ENCODE measurements around the gene MAD1L1. TPM values are rescaled to one million over a fixed set of nuclear protein-coding genes. Genes with fewer than 3 reads are reported as not detected.

The MAD1L1 gene
- total and polyA plus RNA-seq, 2 experiments from 2014 or later, result 38.2 to 69.8 TPM

GRCh38 chr7:2251841-2252771, 19.4 kb upstream of the MAD1L1 start:
- Histone ChIP-seq H4K20me1 (ENCODE audit: insufficient read depth) (no peaks in the 10 kb centered on the region), H3K27ac (no peak overlapping the region), H3K9me2 (ENCODE audit: insufficient read depth) (no peaks in the 10 kb centered on the region), H3K27me3 (replicated peaks; ENCODE audit: insufficient read depth) (no peaks in the 10 kb centered on the region), H3F3A (ENCODE audit: insufficient read depth) (peaks cover 25% of the 10 kb centered on the region), H3K79me2 (ENCODE audit: insufficient read depth) (0 out of 2 replicates have a peak, but pooled peaks cover 10% of the 10 kb centered on the region), H3K9me3 (ENCODE audit: low read depth) (no peaks in the 10 kb centered on the region), H3K4me3 (no peak overlapping the region), H3K9ac (no peak overlapping the region), H3K4me2 (ENCODE audit: unreplicated experiment) (no peak overlapping the region), H3K36me3 (ENCODE audit: low read depth) (no peaks in the 10 kb centered on the region), H3K4me1 (ENCODE audit: insufficient read depth) (peaks cover 25% of the 10 kb centered on the region), H2AFZ (no peak overlapping the region)
- no peak for TF ChIP-seq EZH2 (IDR thresholded peaks at IDR 0.05; ENCODE audit: insufficient read depth, poor library complexity, severe bottlenecking)
- TF ChIP-seq EZH2phosphoT487 (IDR thresholded peaks at IDR 0.05; ENCODE audit: insufficient read depth, low read depth), result no peak
- no peak for DNase-seq
- in situ Hi-C loops (cut with MboI), result no loop called here
- WGBS, 2 experiments (ENCODE audit: low coverage in 1 of 2, low lambda C conversion rate in 2 of 2, missing lambda C conversion rate in 2 of 2), result 80 to 90% methylated on average over 17 to 24 of the region's 24 CpGs

- Histone ChIP-seq H3K27me3 (replicated peaks; ENCODE audit: insufficient read depth) (no peaks in the 10 kb centered on the region), H3F3A (ENCODE audit: insufficient read depth) (peaks cover 25% of the 10 kb centered on the region), H3K9me3 (ENCODE audit: low read depth) (no peaks in the 10 kb centered on the region), H4K20me1 (ENCODE audit: insufficient read depth) (no peaks in the 10 kb centered on the region), H3K4me1 (ENCODE audit: insufficient read depth) (peaks cover 27% of the 10 kb centered on the region), H3K79me2 (ENCODE audit: insufficient read depth) (0 out of 2 replicates have a peak, but pooled peaks cover 10% of the 10 kb centered on the region), H3K9ac (no peak overlapping the region), H2AFZ (no peak overlapping the region), H3K27ac (no peak overlapping the region), H3K4me2 (ENCODE audit: unreplicated experiment) (no peak overlapping the region), H3K9me2 (ENCODE audit: insufficient read depth) (no peaks in the 10 kb centered on the region), H3K36me3 (ENCODE audit: low read depth) (no peaks in the 10 kb centered on the region), H3K4me3 (no peak overlapping the region)
- TF ChIP-seq EZH2phosphoT487 (IDR thresholded peaks at IDR 0.05; ENCODE audit: insufficient read depth, low read depth) (no peak), EZH2 (IDR thresholded peaks at IDR 0.05; ENCODE audit: insufficient read depth, poor library complexity, severe bottlenecking) (no peak)
- in situ Hi-C loops (cut with MboI), result no loop called here
- WGBS, 2 experiments (ENCODE audit: low coverage in 1 of 2, low lambda C conversion rate in 2 of 2, missing lambda C conversion rate in 2 of 2), result 49 to 54% methylated on average over 9 to 10 of the region's 10 CpGs
- no peak for DNase-seq
Observed at GRCh38 chr7:2251381-2251780, 18.6 kb upstream of the MAD1L1 start.

- peak overlapping the region; percentile 78 for H3K4me2 ChIP-seq (ENCODE audit: unreplicated experiment)
- peak overlapping the region; percentile 57 for H3K4me3 ChIP-seq
- H3K9ac ChIP-seq, result peak overlapping the region; percentile 92
Observed at GRCh38 chr7:2249744-2250323, 17.1 kb upstream of the MAD1L1 start.

GRCh38 chr7:2248984-2249694, 16.4 kb upstream of the MAD1L1 start:
- TF ChIP-seq EZH2phosphoT487 (IDR thresholded peaks at IDR 0.05; ENCODE audit: insufficient read depth, low read depth) (no peak), EZH2 (IDR thresholded peaks at IDR 0.05; ENCODE audit: insufficient read depth, poor library complexity, severe bottlenecking) (no peak)
- H4K20me1 ChIP-seq (ENCODE audit: insufficient read depth), result no peaks in the 10 kb centered on the region
- H3F3A ChIP-seq (ENCODE audit: insufficient read depth), result peaks cover 25% of the 10 kb centered on the region
- peak overlapping the region; percentile 54 for H2AFZ ChIP-seq
- no peaks in the 10 kb centered on the region for H3K27me3 ChIP-seq (replicated peaks; ENCODE audit: insufficient read depth)
- 0 out of 2 replicates have a peak, but pooled peaks cover 10% of the 10 kb centered on the region for H3K79me2 ChIP-seq (ENCODE audit: insufficient read depth)
- in situ Hi-C loops (cut with MboI), result loop anchor here (10.0 kb wide), 1 partner anchor 96 kb away; no protein-coding TSS in a partner anchor
- peak overlapping the region; percentile 57 for H3K4me3 ChIP-seq
- H3K27ac ChIP-seq, result peak overlapping the region; percentile 99
- peak; percentile 98 for DNase-seq
- H3K4me2 ChIP-seq (ENCODE audit: unreplicated experiment), result peak overlapping the region; percentile 78
- H3K9ac ChIP-seq, result peak overlapping the region; percentile 92
- H3K9me3 ChIP-seq (ENCODE audit: low read depth), result no peaks in the 10 kb centered on the region
- H3K4me1 ChIP-seq (ENCODE audit: insufficient read depth), result peaks cover 27% of the 10 kb centered on the region
- H3K36me3 ChIP-seq (ENCODE audit: low read depth), result no peaks in the 10 kb centered on the region
- H3K9me2 ChIP-seq (ENCODE audit: insufficient read depth), result no peaks in the 10 kb centered on the region
- WGBS, 2 experiments (ENCODE audit: low coverage in 1 of 2, low lambda C conversion rate in 2 of 2, missing lambda C conversion rate in 2 of 2), result 4% methylated on average over 22 to 24 of the region's 24 CpGs

More at GRCh38 chr7:2249744-2250323, 17.1 kb upstream of the MAD1L1 start:
- in situ Hi-C loops (cut with MboI), result loop anchor here (10.0 kb wide), 1 partner anchor 95 kb away; no protein-coding TSS in a partner anchor
- H3K27ac ChIP-seq, result peak overlapping the region; percentile 99
- TF ChIP-seq EZH2 (IDR thresholded peaks at IDR 0.05; ENCODE audit: insufficient read depth, poor library complexity, severe bottlenecking) (no peak), EZH2phosphoT487 (IDR thresholded peaks at IDR 0.05; ENCODE audit: insufficient read depth, low read depth) (no peak)
- no peaks in the 10 kb centered on the region for H3K9me3 ChIP-seq (ENCODE audit: low read depth)
- H3K79me2 ChIP-seq (ENCODE audit: insufficient read depth), result 0 out of 2 replicates have a peak, but pooled peaks cover 10% of the 10 kb centered on the region
- H3K36me3 ChIP-seq (ENCODE audit: low read depth), result no peaks in the 10 kb centered on the region
- DNase-seq, result no peak
- H3F3A ChIP-seq (ENCODE audit: insufficient read depth), result peaks cover 25% of the 10 kb centered on the region
- peak overlapping the region; percentile 54; the same call in 1 of the 2 replicates for H2AFZ ChIP-seq
- H3K4me1 ChIP-seq (ENCODE audit: insufficient read depth), result peaks cover 27% of the 10 kb centered on the region
- WGBS, 2 experiments (ENCODE audit: low coverage in 1 of 2, low lambda C conversion rate in 2 of 2, missing lambda C conversion rate in 2 of 2), result 77 to 81% methylated on average over 23 to 26 of the region's 27 CpGs
- H4K20me1 ChIP-seq (ENCODE audit: insufficient read depth), result no peaks in the 10 kb centered on the region
- H3K9me2 ChIP-seq (ENCODE audit: insufficient read depth), result no peaks in the 10 kb centered on the region
- H3K27me3 ChIP-seq (replicated peaks; ENCODE audit: insufficient read depth), result no peaks in the 10 kb centered on the region
